Keratinocyte (primary cell): ENCODE results near the gene NCAPG. TPM values are rescaled to one million over a fixed set of nuclear protein-coding genes. Genes with fewer than 3 reads are reported as not detected.

Source experiments
- DNase-seq: peaks from one replicate; pipeline ENCODE4 v3.0.0-alpha.2; 2011; ENCODE audit warnings: low read depth, missing footprints, low spot score
- FAIRE-seq: peaks from 2 replicates; lab custom pipeline; 2011; peaks lifted over from hg19 to GRCh38; lab: Jason Lieb, UNC
- H2AFZ ChIP-seq: 2 replicates; pipeline ENCODE4 v1.6.0; 2012; ENCODE audit warnings: low read length, control low read depth, inconsistent platforms; ENCODE audit not compliant: control insufficient read depth
- H3K27ac ChIP-seq: 2 replicates; pipeline ENCODE4 v1.5.1; 2011; ENCODE audit warnings: low read length; ENCODE audit not compliant: control insufficient read depth, insufficient read depth
- H3K27me3 ChIP-seq: 3 replicates; pipeline ENCODE4 v1.6.0; 2011; ENCODE audit warnings: low read length; ENCODE audit not compliant: control insufficient read depth, insufficient read depth; ENCODE audit errors: extremely low read depth
- H3K36me3 ChIP-seq, 2 experiments: 2 replicates in 1 of 2; 3 replicates in 1 of 2; pipeline ENCODE4 v1.5.1; 2011; ENCODE audit warnings: low read length in 2 of 2, mild to moderate bottlenecking in 1 of 2; ENCODE audit not compliant: control insufficient read depth in 2 of 2, insufficient read depth in 2 of 2; ENCODE audit errors: extremely low read depth in 1 of 2
- H3K4me1 ChIP-seq: 3 replicates; pipeline ENCODE4 v1.5.1; 2011; ENCODE audit warnings: low read length; ENCODE audit not compliant: control insufficient read depth, insufficient read depth; ENCODE audit errors: extremely low read depth
- H3K4me2 ChIP-seq: 3 replicates; pipeline ENCODE4 v1.6.0; 2011; ENCODE audit warnings: low read depth, low read length; ENCODE audit not compliant: control insufficient read depth, insufficient read depth; ENCODE audit errors: extremely low read depth
- H3K4me3 ChIP-seq, 3 experiments: fragments of 200-600 bp in 1 of 3; sonication (generic) in 1 of 3; 2 replicates in 2 of 3; 3 replicates in 1 of 3; pipeline ENCODE4 v1.5.1; 2011 to 2016; ENCODE audit warnings: low read length in 3 of 3, mild to moderate bottlenecking in 3 of 3, control low read depth in 2 of 3, inconsistent platforms in 1 of 3, low read depth in 1 of 3, mixed read lengths in 1 of 3, mixed run types in 1 of 3, moderate library complexity in 1 of 3; ENCODE audit not compliant: control insufficient read depth in 2 of 3, insufficient read depth in 2 of 3; ENCODE audit errors: extremely low read depth in 1 of 3
- H3K79me2 ChIP-seq: 2 replicates; pipeline ENCODE4 v1.6.0; 2012; ENCODE audit warnings: low read length; ENCODE audit not compliant: control insufficient read depth, insufficient read depth
- H3K9ac ChIP-seq: 3 replicates; pipeline ENCODE4 v1.6.0; 2011; ENCODE audit warnings: low read length; ENCODE audit not compliant: control insufficient read depth, insufficient read depth; ENCODE audit errors: extremely low read depth
- H3K9me1 ChIP-seq: 3 replicates; pipeline ENCODE4 v1.6.0; 2011; ENCODE audit warnings: low read length; ENCODE audit not compliant: control insufficient read depth, insufficient read depth; ENCODE audit errors: extremely low read depth
- H3K9me3 ChIP-seq: 2 replicates; pipeline ENCODE4 v1.5.1; 2012; ENCODE audit warnings: low read depth, low read length; ENCODE audit not compliant: control insufficient read depth
- H4K20me1 ChIP-seq: 3 replicates; pipeline ENCODE4 v1.6.0; 2011; ENCODE audit warnings: low read length; ENCODE audit not compliant: control insufficient read depth, insufficient read depth; ENCODE audit errors: extremely low read depth
- EZH2 ChIP-seq: IDR thresholded peaks from one replicate; pipeline ENCODE4 v1.6.1; 2012; ENCODE audit warnings: inconsistent platforms, mild to moderate bottlenecking, low read length, moderate library complexity
- dilution Hi-C: fragments of 300-500 bp; cut with MboI; formaldehyde crosslinking; loops from one replicate; pipeline ENCODE4 v1.7.0; 2020; ENCODE audit warnings: low sequenced_read_pairs; ENCODE audit not compliant: extremely low pct_ligation_motif_present
- polyA plus RNA-seq, 5 experiments: library from polyadenylated mRNA; depleted of rRNA in 3 of 5; stranded (reverse) in 3 of 5; stranded (forward) in 1 of 5; unstranded in 1 of 5; fragments of >200 nt; gene quantifications; 1 replicate in 1 of 5; 2 replicates in 3 of 5; 3 replicates in 1 of 5; pipeline versions ENCODE4 v1.2.1 to v1.2.3, GENCODE V29; 2011 to 2012; ENCODE audit warnings: missing spikeins in 2 of 5, low read depth in 1 of 5, low replicate concordance in 1 of 5
- TF ChIP-seq, protein P1 (sequence below), 3 experiments: IDR thresholded peaks in 1 of 3; conservative IDR thresholded peaks in 1 of 3; optimal IDR thresholded peaks in 1 of 3; 2 replicates in 2 of 3; 3 replicates in 1 of 3; pipeline versions ENCODE3 to v1.5.1; 2011; ENCODE audit warnings: low read length in 3 of 3, mild to moderate bottlenecking in 3 of 3, moderate library complexity in 2 of 3, control low read depth in 1 of 3, inconsistent platforms in 1 of 3; ENCODE audit not compliant: insufficient read depth in 2 of 3; ENCODE audit errors: extremely low read depth in 1 of 3

Gene NCAPG
- polyA plus RNA-seq, 1 donor (not counting 4 experiments of a cell fraction or from before 2014, with no cell fraction given), result 18.0 TPM

DNA sequence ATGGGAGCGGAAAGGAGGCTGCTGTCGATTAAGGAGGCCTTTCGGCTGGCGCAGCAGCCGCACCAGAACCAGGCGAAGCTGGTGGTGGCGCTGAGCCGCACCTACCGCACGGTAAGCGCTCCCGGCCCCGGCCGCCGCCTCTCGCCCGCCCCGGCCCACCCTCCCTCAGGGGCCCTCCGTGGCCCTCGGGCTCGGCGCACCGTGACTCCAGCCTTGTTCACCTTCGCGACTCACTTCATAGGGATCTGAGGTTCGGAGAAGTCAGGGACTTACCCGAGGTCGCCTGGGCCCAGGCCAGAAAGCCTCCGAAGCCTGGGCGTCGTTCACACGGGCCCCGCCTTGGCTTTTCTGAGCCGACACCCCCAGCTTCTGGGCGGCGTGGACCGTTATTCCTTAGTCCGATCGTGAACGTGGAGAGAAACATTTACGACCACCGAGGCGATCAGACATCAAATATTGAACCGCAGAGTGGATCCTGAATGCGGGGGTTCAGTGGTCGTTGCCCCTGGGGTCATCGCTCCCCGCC lies 362 bp downstream of the NCAPG start:
- Histone ChIP-seq H3K4me3 (peak overlapping the region; percentile 83 to 95 (median 90)), H3K9me3 (no peaks in the 10 kb centered on the region), H3K4me2 (peak overlapping the region; percentile 89), H2AFZ (peak overlapping the region; percentile 95), H3K27ac (peak overlapping the region; percentile 92), H3K9ac (peak overlapping the region; percentile 93), H3K9me1 (no peaks in the 10 kb centered on the region), H4K20me1 (no peaks in the 10 kb centered on the region), H3K79me2 (peaks cover 87% of the 10 kb centered on the region), H3K4me1 (peaks cover 17% of the 10 kb centered on the region), H3K27me3 (no peaks in the 10 kb centered on the region), H3K36me3 (peaks cover 0 to 8% of the 10 kb centered on the region in 2 experiments)
- no peak for DNase-seq
- TF ChIP-seq EZH2, result no peak
- TF ChIP-seq, protein P1, sequence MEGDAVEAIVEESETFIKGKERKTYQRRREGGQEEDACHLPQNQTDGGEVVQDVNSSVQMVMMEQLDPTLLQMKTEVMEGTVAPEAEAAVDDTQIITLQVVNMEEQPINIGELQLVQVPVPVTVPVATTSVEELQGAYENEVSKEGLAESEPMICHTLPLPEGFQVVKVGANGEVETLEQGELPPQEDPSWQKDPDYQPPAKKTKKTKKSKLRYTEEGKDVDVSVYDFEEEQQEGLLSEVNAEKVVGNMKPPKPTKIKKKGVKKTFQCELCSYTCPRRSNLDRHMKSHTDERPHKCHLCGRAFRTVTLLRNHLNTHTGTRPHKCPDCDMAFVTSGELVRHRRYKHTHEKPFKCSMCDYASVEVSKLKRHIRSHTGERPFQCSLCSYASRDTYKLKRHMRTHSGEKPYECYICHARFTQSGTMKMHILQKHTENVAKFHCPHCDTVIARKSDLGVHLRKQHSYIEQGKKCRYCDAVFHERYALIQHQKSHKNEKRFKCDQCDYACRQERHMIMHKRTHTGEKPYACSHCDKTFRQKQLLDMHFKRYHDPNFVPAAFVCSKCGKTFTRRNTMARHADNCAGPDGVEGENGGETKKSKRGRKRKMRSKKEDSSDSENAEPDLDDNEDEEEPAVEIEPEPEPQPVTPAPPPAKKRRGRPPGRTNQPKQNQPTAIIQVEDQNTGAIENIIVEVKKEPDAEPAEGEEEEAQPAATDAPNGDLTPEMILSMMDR (optimal IDR thresholded peaks at IDR 0.05 in 1 of 3, IDR thresholded peaks at IDR 0.05 in 1 of 3, conservative IDR thresholded peaks at IDR 0.05 in 1 of 3; ENCODE audit: extremely low read depth in 1 of 3, insufficient read depth in 2 of 3, low read length in 3 of 3), result no peak
- dilution Hi-C loops, result no loop called here
- FAIRE-seq, result no peak

DNA sequence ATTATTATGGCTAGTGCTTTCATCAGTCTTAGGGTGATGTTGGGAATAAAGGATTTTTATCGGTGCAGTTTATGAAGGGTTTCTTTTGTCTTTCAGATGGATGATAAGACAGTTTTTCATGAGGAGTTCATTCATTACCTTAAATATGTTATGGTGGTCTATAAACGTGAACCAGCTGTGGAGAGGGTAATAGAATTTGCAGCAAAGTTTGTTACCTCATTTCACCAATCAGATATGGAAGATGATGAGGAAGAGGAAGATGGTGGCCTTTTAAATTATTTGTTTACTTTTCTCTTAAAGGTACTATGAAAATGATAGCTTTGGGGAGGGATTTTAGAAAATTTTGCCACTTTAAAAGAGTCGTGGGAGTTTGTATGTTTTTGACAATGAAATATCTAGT lies 1.3 kb downstream of the NCAPG start:
- Histone ChIP-seq H3K4me3 (peak overlapping the region; percentile 83 to 95 (median 90)), H4K20me1 (no peaks in the 10 kb centered on the region), H3K27ac (peak overlapping the region; percentile 24), H3K27me3 (no peaks in the 10 kb centered on the region), H3K9ac (peak overlapping the region; percentile 93), H3K9me3 (no peaks in the 10 kb centered on the region), H3K79me2 (peaks cover 83% of the 10 kb centered on the region), H3K4me1 (peaks cover 17% of the 10 kb centered on the region), H3K36me3 (peaks cover 0 to 5% of the 10 kb centered on the region in 2 experiments), H3K9me1 (no peaks in the 10 kb centered on the region), H2AFZ (peak overlapping the region; percentile 95), H3K4me2 (peak overlapping the region; percentile 89)
- DNase-seq, result no peak
- TF ChIP-seq, protein P1 (optimal IDR thresholded peaks at IDR 0.05 in 1 of 3, IDR thresholded peaks at IDR 0.05 in 1 of 3, conservative IDR thresholded peaks at IDR 0.05 in 1 of 3; ENCODE audit: extremely low read depth in 1 of 3, insufficient read depth in 2 of 3, low read length in 3 of 3), result no peak
- dilution Hi-C loops, result no loop called here
- no peak for FAIRE-seq
